Measurements from ENCODE around the gene SREK1.

GRCh38 chr5:66164044-66164790 lies 20.1 kb downstream of the SREK1 start:
- TF ChIP-seq, protein P1, sequence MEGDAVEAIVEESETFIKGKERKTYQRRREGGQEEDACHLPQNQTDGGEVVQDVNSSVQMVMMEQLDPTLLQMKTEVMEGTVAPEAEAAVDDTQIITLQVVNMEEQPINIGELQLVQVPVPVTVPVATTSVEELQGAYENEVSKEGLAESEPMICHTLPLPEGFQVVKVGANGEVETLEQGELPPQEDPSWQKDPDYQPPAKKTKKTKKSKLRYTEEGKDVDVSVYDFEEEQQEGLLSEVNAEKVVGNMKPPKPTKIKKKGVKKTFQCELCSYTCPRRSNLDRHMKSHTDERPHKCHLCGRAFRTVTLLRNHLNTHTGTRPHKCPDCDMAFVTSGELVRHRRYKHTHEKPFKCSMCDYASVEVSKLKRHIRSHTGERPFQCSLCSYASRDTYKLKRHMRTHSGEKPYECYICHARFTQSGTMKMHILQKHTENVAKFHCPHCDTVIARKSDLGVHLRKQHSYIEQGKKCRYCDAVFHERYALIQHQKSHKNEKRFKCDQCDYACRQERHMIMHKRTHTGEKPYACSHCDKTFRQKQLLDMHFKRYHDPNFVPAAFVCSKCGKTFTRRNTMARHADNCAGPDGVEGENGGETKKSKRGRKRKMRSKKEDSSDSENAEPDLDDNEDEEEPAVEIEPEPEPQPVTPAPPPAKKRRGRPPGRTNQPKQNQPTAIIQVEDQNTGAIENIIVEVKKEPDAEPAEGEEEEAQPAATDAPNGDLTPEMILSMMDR (IDR thresholded peaks at IDR 0.05): no peak
- TF ChIP-seq POLR2A (IDR thresholded peaks at IDR 0.05) (no peak), POLR2AphosphoS5 (IDR thresholded peaks at IDR 0.05) (no peak), EP300 (IDR thresholded peaks at IDR 0.05) (no peak)
